ENCODE data around the gene RIPPLY3. TPM values are rescaled to one million over a fixed set of nuclear protein-coding genes. Genes with fewer than 3 reads are reported as not detected.

The RIPPLY3 gene
- total and polyA plus RNA-seq, 2 of the 13 experiments (the other 11 are each of a cell fraction or from before 2014, with no cell fraction given) = 0.09 to 2.9 TPM

DNA sequence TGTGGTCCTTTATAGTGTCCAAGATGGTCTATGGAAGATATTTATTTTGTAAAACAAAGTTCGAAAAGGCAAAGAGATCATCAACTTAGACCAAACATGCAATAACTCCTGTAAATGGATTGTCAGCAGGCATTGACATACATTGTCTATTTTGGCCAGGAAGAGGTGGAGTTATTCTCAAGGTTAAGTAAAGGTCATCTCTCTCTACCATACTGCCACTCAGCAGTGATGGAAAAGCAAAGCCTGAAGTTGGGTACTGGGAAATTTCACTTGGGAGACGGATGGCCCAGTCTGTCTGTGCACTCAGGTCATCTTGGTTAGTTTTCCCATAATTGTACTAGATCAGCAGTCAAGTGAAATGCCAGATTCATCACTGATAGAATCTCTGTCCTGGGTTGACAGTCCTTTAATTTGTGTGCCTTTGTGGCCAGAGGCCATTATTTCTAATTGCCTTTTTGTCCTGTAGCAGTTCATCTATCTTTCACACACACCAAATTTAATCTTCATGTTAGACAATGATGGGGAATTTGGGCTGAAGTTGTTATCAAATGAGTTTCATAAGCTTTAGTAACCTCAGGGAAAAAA lies 48.9 kb downstream of the RIPPLY3 start (continued):
- no peak for TF ChIP-seq SAFB2 (CRISPR knock-in tag; IDR thresholded peaks at IDR 0.05; ENCODE audit: borderline replicate concordance, low read depth)
- TF ChIP-seq, protein P1, sequence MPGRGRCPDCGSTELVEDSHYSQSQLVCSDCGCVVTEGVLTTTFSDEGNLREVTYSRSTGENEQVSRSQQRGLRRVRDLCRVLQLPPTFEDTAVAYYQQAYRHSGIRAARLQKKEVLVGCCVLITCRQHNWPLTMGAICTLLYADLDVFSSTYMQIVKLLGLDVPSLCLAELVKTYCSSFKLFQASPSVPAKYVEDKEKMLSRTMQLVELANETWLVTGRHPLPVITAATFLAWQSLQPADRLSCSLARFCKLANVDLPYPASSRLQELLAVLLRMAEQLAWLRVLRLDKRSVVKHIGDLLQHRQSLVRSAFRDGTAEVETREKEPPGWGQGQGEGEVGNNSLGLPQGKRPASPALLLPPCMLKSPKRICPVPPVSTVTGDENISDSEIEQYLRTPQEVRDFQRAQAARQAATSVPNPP (CRISPR knock-in tag; IDR thresholded peaks at IDR 0.05) = no peak
- no peak for TF ChIP-seq JARID2 (CRISPR knock-in tag; IDR thresholded peaks at IDR 0.05; ENCODE audit: insufficient replicate concordance)
- TF ChIP-seq, protein P2, sequence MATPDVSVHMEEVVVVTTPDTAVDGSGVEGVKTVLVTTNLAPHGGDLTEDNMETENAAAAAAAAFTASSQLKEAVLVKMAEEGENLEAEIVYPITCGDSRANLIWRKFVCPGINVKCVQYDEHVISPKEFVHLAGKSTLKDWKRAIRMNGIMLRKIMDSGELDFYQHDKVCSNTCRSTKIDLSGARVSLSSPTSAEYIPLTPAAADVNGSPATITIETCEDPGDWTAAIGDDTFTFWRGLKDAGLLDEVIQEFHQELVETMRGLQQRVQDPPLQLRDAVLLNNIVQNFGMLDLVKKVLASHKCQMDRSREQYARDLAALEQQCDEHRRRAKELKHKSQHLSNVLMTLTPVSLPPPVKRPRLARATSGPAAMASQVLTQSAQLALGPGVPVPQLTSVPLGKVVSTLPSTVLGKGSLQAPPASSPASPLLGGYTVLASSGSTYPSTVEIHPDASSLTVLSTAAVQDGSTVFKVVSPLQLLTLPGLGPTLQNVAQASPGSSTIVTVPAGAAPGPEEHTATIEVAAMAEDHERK (CRISPR knock-in tag; IDR thresholded peaks at IDR 0.05; ENCODE audit: low read depth) = no peak
- TF ChIP-seq TOPORS (CRISPR knock-in tag; IDR thresholded peaks at IDR 0.05) = no peak
- TF ChIP-seq GFI1 (CRISPR knock-in tag; IDR thresholded peaks at IDR 0.05; ENCODE audit: borderline replicate concordance) = no peak
- TF ChIP-seq RFX3 (CRISPR knock-in tag; IDR thresholded peaks at IDR 0.05) = no peak
- TF ChIP-seq ZNF772 (CRISPR knock-in tag; IDR thresholded peaks at IDR 0.05) = no peak
- no peak for TF ChIP-seq ZNF550 (CRISPR knock-in tag; IDR thresholded peaks at IDR 0.05; ENCODE audit: borderline replicate concordance)
- no peak for TF ChIP-seq ZNF30 (CRISPR knock-in tag; IDR thresholded peaks at IDR 0.05)
- no peak for TF ChIP-seq ZNF460 (CRISPR knock-in tag; IDR thresholded peaks at IDR 0.05; ENCODE audit: borderline replicate concordance)
- no peak for TF ChIP-seq ZSCAN25 (CRISPR knock-in tag; IDR thresholded peaks at IDR 0.05)
- peak; percentile 87; the same call in 1 of the 2 replicates for TF ChIP-seq ESRRA (CRISPR knock-in tag; IDR thresholded peaks at IDR 0.05; ENCODE audit: low read depth)
- TF ChIP-seq ZNF337 (CRISPR knock-in tag; IDR thresholded peaks at IDR 0.05; ENCODE audit: borderline replicate concordance, low read depth) = no peak
- no peak for TF ChIP-seq CC2D1A (CRISPR knock-in tag; IDR thresholded peaks at IDR 0.05)
- no peak for TF ChIP-seq PTBP1 (IDR thresholded peaks at IDR 0.05; ENCODE audit: low read depth, low read length, poor library complexity, severe bottlenecking)
- TF ChIP-seq, protein P3, sequence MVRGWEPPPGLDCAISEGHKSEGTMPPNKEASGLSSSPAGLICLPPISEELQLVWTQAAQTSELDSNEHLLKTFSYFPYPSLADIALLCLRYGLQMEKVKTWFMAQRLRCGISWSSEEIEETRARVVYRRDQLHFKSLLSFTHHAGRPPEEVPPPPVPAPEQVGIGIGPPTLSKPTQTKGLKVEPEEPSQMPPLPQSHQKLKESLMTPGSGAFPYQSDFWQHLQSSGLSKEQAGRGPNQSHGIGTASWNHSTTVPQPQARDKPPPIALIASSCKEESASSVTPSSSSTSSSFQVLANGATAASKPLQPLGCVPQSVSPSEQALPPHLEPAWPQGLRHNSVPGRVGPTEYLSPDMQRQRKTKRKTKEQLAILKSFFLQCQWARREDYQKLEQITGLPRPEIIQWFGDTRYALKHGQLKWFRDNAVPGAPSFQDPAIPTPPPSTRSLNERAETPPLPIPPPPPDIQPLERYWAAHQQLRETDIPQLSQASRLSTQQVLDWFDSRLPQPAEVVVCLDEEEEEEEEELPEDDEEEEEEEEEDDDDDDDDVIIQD (CRISPR knock-in tag; IDR thresholded peaks at IDR 0.05; ENCODE audit: low read depth) = no peak
- TF ChIP-seq CCAR2 (optimal IDR thresholded peaks at IDR 0.05; ENCODE audit: low read depth, low read length) = no peak
- TF ChIP-seq, protein P4, sequence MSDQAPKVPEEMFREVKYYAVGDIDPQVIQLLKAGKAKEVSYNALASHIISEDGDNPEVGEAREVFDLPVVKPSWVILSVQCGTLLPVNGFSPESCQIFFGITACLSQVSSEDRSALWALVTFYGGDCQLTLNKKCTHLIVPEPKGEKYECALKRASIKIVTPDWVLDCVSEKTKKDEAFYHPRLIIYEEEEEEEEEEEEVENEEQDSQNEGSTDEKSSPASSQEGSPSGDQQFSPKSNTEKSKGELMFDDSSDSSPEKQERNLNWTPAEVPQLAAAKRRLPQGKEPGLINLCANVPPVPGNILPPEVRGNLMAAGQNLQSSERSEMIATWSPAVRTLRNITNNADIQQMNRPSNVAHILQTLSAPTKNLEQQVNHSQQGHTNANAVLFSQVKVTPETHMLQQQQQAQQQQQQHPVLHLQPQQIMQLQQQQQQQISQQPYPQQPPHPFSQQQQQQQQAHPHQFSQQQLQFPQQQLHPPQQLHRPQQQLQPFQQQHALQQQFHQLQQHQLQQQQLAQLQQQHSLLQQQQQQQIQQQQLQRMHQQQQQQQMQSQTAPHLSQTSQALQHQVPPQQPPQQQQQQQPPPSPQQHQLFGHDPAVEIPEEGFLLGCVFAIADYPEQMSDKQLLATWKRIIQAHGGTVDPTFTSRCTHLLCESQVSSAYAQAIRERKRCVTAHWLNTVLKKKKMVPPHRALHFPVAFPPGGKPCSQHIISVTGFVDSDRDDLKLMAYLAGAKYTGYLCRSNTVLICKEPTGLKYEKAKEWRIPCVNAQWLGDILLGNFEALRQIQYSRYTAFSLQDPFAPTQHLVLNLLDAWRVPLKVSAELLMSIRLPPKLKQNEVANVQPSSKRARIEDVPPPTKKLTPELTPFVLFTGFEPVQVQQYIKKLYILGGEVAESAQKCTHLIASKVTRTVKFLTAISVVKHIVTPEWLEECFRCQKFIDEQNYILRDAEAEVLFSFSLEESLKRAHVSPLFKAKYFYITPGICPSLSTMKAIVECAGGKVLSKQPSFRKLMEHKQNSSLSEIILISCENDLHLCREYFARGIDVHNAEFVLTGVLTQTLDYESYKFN (CRISPR knock-in tag; conservative IDR thresholded peaks at IDR 0.05) = 0 out of 2 replicates have a peak, but pooled peaks have one; percentile 12
- no peak for TF ChIP-seq MAFG (CRISPR knock-in tag; IDR thresholded peaks at IDR 0.05)
- no peak for TF ChIP-seq ZNF333 (CRISPR knock-in tag; IDR thresholded peaks at IDR 0.05; ENCODE audit: borderline replicate concordance)
- TF ChIP-seq NCOA5 (CRISPR knock-in tag; IDR thresholded peaks at IDR 0.05) = no peak
- TF ChIP-seq PAX8 (CRISPR knock-in tag; IDR thresholded peaks at IDR 0.05; ENCODE audit: borderline replicate concordance) = no peak

Data from HepG2 (cell line).